GM12878 (cell line): ENCODE data around the gene ADCY6. TPM values are rescaled to one million over a fixed set of nuclear protein-coding genes. Genes with fewer than 3 reads are reported as not detected.

Source experiments
- ATAC-seq: fragments of 200-7000 bp; cut with Tn5 transposase; 3 replicates; pipeline ENCODE4 v1.9.1; 2020; ENCODE audit warnings: mild to moderate bottlenecking, moderate library complexity
- BruUV-seq: library from RNA; stranded (reverse); fragments of 400-500 nt; replicated peaks from 2 replicates; lab custom pipeline; 2021; lab: Mats Ljungman, UMichigan
- CTCF ChIA-PET: fragments of 300-600 bp; sonication (Branson Sonifier 250); formaldehyde crosslinking; extraction: SDS; loops from one replicate; lab custom pipeline; 2021; ENCODE audit warnings: inconsistent platforms; lab: Yijun Ruan, JAX
- POLR2A ChIA-PET: fragments of 350-600 bp; formaldehyde crosslinking; extraction: SDS; loops from one replicate; lab custom pipeline; 2021; ENCODE audit warnings: inconsistent platforms; lab: Charles Lee
- RAD21 ChIA-PET: fragments of 300-600 bp; sonication (Branson Sonifier 250); formaldehyde crosslinking; loops from one replicate; lab custom pipeline; 2023; ENCODE audit warnings: antibody characterized with exemption; ENCODE audit not compliant: unreplicated experiment; lab: Charles Lee
- SMC1A ChIA-PET: fragments of 300-600 bp; sonication (Branson Sonifier 250); formaldehyde crosslinking; loops from one replicate; lab custom pipeline; 2023; ENCODE audit not compliant: unreplicated experiment, uncharacterized antibody; lab: Charles Lee
- DNase-seq: peaks from one replicate; pipeline ENCODE4 v3.0.0-alpha.2; 2011; ENCODE audit warnings: low read depth, low spot score
- FAIRE-seq: peaks from 3 replicates; lab custom pipeline; 2011; peaks lifted over from hg19 to GRCh38; lab: Jason Lieb, UNC
- H2AFZ ChIP-seq: 2 replicates; pipeline ENCODE4 v1.6.0; 2011; ENCODE audit warnings: low read depth, low read length, control low read depth; ENCODE audit not compliant: control insufficient read depth
- H3K27ac ChIP-seq: 2 replicates; pipeline ENCODE4 v1.5.1; 2011; ENCODE audit warnings: control low read depth; ENCODE audit not compliant: control insufficient read depth, insufficient read depth
- H3K27me3 ChIP-seq, 2 experiments: replicated peaks in 1 of 2; 2 replicates each; pipeline versions ENCODE4 v1.6.0 to v1.6.1; 2011; ENCODE audit warnings: low read length in 1 of 2; ENCODE audit not compliant: control insufficient read depth in 2 of 2, insufficient read depth in 2 of 2
- H3K36me3 ChIP-seq, 2 experiments: 2 replicates each; pipeline ENCODE4 v1.5.1; 2011; ENCODE audit warnings: low read length in 1 of 2; ENCODE audit not compliant: control insufficient read depth in 2 of 2, insufficient read depth in 2 of 2
- H3K4me1 ChIP-seq: 2 replicates; pipeline ENCODE4 v1.6.1; 2011; ENCODE audit warnings: mild to moderate bottlenecking, low read length, moderate library complexity, mixed read lengths; ENCODE audit not compliant: control insufficient read depth, insufficient read depth
- H3K4me2 ChIP-seq: 2 replicates; pipeline ENCODE4 v1.6.0; 2011; ENCODE audit warnings: control low read depth; ENCODE audit not compliant: control insufficient read depth, insufficient read depth
- H3K4me3 ChIP-seq: fragments of 200-600 bp; sonication (generic); 2 replicates; pipeline ENCODE4 v1.5.1; 2016
- H3K79me2 ChIP-seq: 2 replicates; pipeline ENCODE4 v1.6.0; 2011; ENCODE audit warnings: low read length; ENCODE audit not compliant: control insufficient read depth, insufficient read depth
- H3K9ac ChIP-seq: 2 replicates; pipeline ENCODE4 v1.8.0; 2011; ENCODE audit warnings: low read length, control low read depth, mixed read lengths; ENCODE audit not compliant: control insufficient read depth, insufficient read depth
- H3K9me3 ChIP-seq: replicated peaks from 3 replicates; pipeline ENCODE4 v1.5.1; 2011; ENCODE audit warnings: mild to moderate bottlenecking, low read length; ENCODE audit not compliant: control insufficient read depth, insufficient read depth
- H4K20me1 ChIP-seq: 2 replicates; pipeline ENCODE4 v1.6.0; 2011; ENCODE audit not compliant: control insufficient read depth, insufficient read depth
- FOXK2 ChIP-seq: fragments of 450-650 bp; IDR thresholded peaks from 2 replicates; pipeline ENCODE4 v1.6.1; 2017; ENCODE audit warnings: mild to moderate bottlenecking, moderate library complexity
- MTA3 ChIP-seq: IDR thresholded peaks from 2 replicates; pipeline ENCODE4 v1.6.1; 2012; ENCODE audit warnings: low read length, inconsistent platforms, borderline replicate concordance
- NBN ChIP-seq: fragments of 450-650 bp; IDR thresholded peaks from 2 replicates; pipeline ENCODE4 v1.6.1; 2016
- REST ChIP-seq: IDR thresholded peaks from 2 replicates; pipeline ENCODE4 v1.6.1; 2012; ENCODE audit warnings: mild to moderate bottlenecking, low read depth, low read length
- SMAD5 ChIP-seq: IDR thresholded peaks from 2 replicates; pipeline ENCODE4 v1.6.1; 2016; ENCODE audit warnings: antibody characterized with exemption, low read depth
- SMARCA5 ChIP-seq: fragments of 450-650 bp; IDR thresholded peaks from 2 replicates; pipeline ENCODE4 v1.6.1; 2017; ENCODE audit warnings: mild to moderate bottlenecking
- YBX1 ChIP-seq: fragments of 450-650 bp; IDR thresholded peaks from 2 replicates; pipeline ENCODE4 v1.6.1; 2016; ENCODE audit warnings: antibody characterized with exemption
- ZNF24 ChIP-seq: fragments of 450-650 bp; IDR thresholded peaks from 2 replicates; pipeline ENCODE4 v1.6.1; 2017; ENCODE audit warnings: antibody characterized with exemption, mild to moderate bottlenecking
- ZNF384 ChIP-seq: IDR thresholded peaks from 2 replicates; pipeline ENCODE4 v1.6.1; 2012; ENCODE audit warnings: low read depth, mild to moderate bottlenecking, low read length, improper control_type of control experiment, borderline replicate concordance
- WGBS: methylation state at CpG from one replicate; pipeline ENCODE4 v1.1.6; 2016; ENCODE audit warnings: low lambda C conversion rate; ENCODE audit not compliant: insufficient replicate concordance, insufficient coverage; ENCODE audit errors: missing lambda C conversion rate; 5-methylcytosine and 5-hydroxymethylcytosine counted together
- in situ Hi-C: fragments of 300-500 bp; cut with MboI; formaldehyde crosslinking; loops from 9 replicates; pipeline ENCODE4 v1.14.3; 2018; ENCODE audit warnings: mixed read lengths
- intact Hi-C: fragments of 100-400 bp; cut with micrococcal nuclease; formaldehyde crosslinking; loops from one replicate; pipeline ENCODE4 v1.14.2; 2022; ENCODE audit not compliant: unreplicated experiment
- polyA plus RNA-seq, 11 experiments: library from polyadenylated mRNA; depleted of rRNA in 4 of 11; unstranded in 6 of 11; stranded (reverse) in 5 of 11; fragments of >200 nt; fragmentation: Nextera tagmentation in 4 of 11; fragmentation: Illumina TruSeq in 1 of 11; extraction: Ambion mirVana in 4 of 11; extraction: Trizol in 1 of 11; gene quantifications; 1 replicate in 1 of 11; 2 replicates in 10 of 11; pipeline versions ENCODE4 v1.2.1 to v1.2.3, GENCODE V29; 2011 to 2016; ENCODE audit warnings: inconsistent platforms in 2 of 11, missing spikeins in 2 of 11, low read depth in 1 of 11
- total RNA-seq, 4 experiments: library from RNA; depleted of rRNA in 3 of 4; stranded (reverse); fragments of >200 nt in 3 of 4; fragmentation: Illumina TruSeq in 1 of 4; extraction: Trizol in 1 of 4; gene quantifications; 2 replicates each; pipeline versions ENCODE4 v1.2.1 to v1.2.3, GENCODE V29; 2013 to 2021
- TF ChIP-seq, protein P1 (sequence below): IDR thresholded peaks from 2 replicates; pipeline ENCODE4 v1.6.1; 2011; ENCODE audit warnings: mild to moderate bottlenecking, low read depth, low read length, moderate library complexity; ENCODE audit not compliant: insufficient replicate concordance
- TF ChIP-seq, protein P2 (sequence below): fragments of 450-650 bp; IDR thresholded peaks from 2 replicates; pipeline ENCODE4 v1.6.1; 2018; ENCODE audit warnings: borderline replicate concordance, mild to moderate bottlenecking; ENCODE audit not compliant: partially characterized antibody

Gene ADCY6
- total and polyA plus RNA-seq, 10 of the 15 experiments (the other 5 are each of a cell fraction or from before 2014, with no cell fraction given) = 0.03 to 2.0 (median 0.14) TPM; not detected in 1

GRCh38 chr12:48773686-48774085, 15.2 kb downstream of the ADCY6 start:
- ChIA-PET CTCF (interaction anchor here (0.8 to 1.5 kb wide), 4 partner anchors 8 to 21 kb away, joined by 3 to 7 read pairs (median 5); no protein-coding TSS in a partner anchor), SMC1A (interaction anchor here (1.0 to 1.6 kb wide), 2 partner anchors 13 to 20 kb away, joined by 4 read pairs; no protein-coding TSS in a partner anchor), POLR2A (no interaction called here), RAD21 (no interaction called here)
- H3K36me3 ChIP-seq = no peaks in the 10 kb centered on the region
- H4K20me1 ChIP-seq = no peaks in the 10 kb centered on the region
- H3K27ac ChIP-seq = no peak overlapping the region
- ATAC-seq = no peak
- intact Hi-C loops (no loop called here), in situ Hi-C loops (no loop called here)
- no peaks in the 10 kb centered on the region for H3K27me3 ChIP-seq
- WGBS = 40% methylated on average over 5 of the region's 5 CpGs
- no TSS peak for BruUV-seq
- H2AFZ ChIP-seq = no peak overlapping the region
- H3K4me3 ChIP-seq = no peak overlapping the region
- H3K9me3 ChIP-seq = no peaks in the 10 kb centered on the region
- no peak for DNase-seq
- H3K4me1 ChIP-seq = peaks cover 4% of the 10 kb centered on the region
- no peaks in the 10 kb centered on the region for H3K79me2 ChIP-seq
- TF ChIP-seq ZNF24 (no peak), SMARCA5 (no peak), ZNF384 (no peak), YBX1 (no peak), MTA3 (no peak), NBN (no peak), SMAD5 (no peak), REST (no peak), FOXK2 (no peak)
- TF ChIP-seq, protein P1, sequence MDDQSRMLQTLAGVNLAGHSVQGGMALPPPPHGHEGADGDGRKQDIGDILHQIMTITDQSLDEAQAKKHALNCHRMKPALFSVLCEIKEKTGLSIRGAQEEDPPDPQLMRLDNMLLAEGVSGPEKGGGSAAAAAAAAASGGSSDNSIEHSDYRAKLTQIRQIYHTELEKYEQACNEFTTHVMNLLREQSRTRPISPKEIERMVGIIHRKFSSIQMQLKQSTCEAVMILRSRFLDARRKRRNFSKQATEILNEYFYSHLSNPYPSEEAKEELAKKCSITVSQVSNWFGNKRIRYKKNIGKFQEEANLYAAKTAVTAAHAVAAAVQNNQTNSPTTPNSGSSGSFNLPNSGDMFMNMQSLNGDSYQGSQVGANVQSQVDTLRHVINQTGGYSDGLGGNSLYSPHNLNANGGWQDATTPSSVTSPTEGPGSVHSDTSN = no peak
- TF ChIP-seq, protein P2, sequence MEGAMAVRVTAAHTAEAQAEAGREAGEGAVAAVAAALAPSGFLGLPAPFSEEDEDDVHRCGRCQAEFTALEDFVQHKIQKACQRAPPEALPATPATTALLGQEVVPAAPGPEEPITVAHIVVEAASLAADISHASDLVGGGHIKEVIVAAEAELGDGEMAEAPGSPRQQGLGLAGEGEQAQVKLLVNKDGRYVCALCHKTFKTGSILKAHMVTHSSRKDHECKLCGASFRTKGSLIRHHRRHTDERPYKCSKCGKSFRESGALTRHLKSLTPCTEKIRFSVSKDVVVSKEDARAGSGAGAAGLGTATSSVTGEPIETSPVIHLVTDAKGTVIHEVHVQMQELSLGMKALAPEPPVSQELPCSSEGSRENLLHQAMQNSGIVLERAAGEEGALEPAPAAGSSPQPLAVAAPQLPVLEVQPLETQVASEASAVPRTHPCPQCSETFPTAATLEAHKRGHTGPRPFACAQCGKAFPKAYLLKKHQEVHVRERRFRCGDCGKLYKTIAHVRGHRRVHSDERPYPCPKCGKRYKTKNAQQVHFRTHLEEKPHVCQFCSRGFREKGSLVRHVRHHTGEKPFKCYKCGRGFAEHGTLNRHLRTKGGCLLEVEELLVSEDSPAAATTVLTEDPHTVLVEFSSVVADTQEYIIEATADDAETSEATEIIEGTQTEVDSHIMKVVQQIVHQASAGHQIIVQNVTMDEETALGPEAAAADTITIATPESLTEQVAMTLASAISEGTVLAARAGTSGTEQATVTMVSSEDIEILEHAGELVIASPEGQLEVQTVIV = no peak
- no peak for FAIRE-seq
- H3K9ac ChIP-seq = no peak overlapping the region
- no peak overlapping the region for H3K4me2 ChIP-seq
